Stimulated activated CD8-positive, alpha-beta memory T cell treated with anti-CD3 and anti-CD28 coated beads, Interleukin-4, amount 100 ng/mL, for 4 hours (primary cell): ENCODE measurements around the gene HSPB3.
"Not testable (repeated sequence)": the region's sequence is repeated elsewhere in the genome, so short reads cannot be mapped to it uniquely, and the experiment has no call there.

Source experiments
- DNase-seq, 2 donors: peaks; one replicate each; pipeline ENCODE4 v3.0.0-alpha.2; 2020; ENCODE audit warnings: low read depth in 2 of 2, low spot score in 1 of 2

HSPB3 gene

DNA sequence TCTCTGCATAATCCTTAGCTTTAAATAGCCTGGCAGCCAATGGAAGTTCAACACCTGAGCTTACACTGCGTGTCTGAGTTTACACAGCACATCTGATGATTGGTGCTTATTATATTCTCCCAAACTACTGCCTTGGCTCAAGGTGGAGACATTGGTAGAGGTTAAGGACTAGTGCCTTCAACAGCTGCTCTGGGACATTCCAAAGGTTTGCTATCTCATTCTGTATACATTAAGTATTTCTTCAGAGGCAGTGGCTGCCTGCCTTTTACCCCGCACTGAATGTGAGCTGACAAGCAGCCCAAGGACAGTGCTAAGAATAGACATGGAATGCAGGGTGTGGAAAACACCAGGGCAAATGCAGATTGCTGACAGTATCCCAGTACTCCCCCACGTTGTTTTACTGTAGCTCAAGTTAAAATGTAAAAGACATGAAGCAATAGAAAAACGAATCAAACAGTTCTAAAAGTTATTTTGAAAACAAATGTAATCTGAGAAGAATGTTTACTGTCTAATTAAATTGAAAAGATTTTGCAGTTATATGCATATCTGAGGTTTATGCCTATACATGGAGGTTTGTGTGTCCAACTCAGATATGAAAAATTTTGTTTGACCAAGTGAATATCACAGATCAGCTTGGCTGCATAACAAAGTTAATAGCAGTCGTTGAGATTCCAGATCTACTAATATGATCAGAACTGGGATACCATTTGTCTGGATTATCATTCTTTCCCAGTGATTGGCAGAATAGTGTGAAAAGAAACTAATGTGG, 1.8 kb downstream of the HSPB3 start:
- DNase-seq: no peak

DNA sequence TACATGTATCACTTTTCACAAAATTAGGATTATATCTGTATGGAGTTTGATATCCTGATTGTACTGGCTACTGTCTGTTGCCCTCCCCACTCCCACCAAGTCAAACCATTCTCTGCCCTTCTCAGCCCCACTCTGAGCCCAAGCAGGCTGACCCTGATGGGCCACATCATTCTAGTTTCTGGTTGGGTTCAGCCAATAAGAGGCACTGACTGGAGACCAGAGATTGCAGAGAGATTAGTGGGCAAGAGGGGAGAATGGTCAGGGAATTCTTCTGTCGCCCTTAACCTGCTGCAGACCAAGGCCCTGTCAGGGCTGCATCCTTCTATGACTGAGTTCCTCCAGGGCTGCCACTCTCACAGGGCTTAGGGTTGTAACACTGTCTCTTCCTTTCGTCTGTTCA, 2.7 kb downstream of the HSPB3 start:
- no peak for DNase-seq

DNA sequence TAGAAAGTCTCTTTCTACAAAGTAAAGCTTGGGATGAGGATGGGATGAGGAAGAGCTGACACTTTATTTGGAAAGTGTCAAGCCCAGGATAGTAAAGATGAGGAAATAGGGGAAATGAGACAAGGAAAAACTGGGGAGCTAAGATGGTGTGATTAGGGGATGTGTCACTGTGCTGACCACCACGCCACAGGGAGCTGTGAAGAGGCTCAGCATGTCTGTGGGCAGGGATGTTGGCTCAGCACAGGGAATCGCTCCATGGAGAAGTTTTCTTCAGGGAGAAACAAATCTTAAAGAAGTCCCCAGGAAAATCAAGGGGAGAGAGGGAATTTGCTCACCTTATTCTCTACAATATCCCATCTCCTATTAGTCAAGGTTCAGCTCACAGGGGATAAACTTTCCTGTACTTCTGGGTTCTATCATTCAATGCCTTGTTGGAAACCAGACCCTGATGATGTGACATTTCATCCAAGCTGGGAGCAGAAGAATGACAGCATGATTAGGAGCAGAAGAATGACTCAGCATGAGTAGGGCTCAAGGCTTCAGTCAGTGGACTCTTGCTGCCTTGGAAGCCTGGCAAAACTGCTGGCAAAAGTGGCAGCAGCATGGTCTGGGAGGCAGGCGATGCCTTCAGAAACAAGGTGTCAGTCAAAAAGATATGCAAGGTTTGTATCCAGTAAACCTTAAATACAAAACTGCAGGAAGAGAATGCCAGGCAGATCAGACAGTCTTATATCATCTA, 4.9 kb downstream of the HSPB3 start:
- DNase-seq: no peak

DNA sequence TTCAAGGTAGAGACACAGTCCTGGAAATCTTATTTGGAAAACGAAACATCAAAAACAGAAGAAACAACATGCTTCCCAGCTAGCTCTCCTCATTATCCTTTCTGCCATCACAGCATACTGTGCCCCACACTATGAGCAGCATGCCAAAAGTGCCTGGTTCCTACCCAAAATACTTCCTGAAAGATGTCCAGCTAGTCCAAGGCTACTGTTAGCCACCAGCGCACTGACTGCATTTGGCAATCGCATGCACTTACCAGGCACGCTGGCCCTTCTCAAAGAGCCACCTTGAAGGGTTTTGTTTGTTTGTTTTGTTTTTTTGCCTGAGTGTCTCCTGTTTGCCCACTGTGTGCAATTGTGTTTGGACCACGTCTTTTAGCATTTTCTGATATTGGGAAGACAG, 6.8 kb downstream of the HSPB3 start:
- DNase-seq: no peak

DNA sequence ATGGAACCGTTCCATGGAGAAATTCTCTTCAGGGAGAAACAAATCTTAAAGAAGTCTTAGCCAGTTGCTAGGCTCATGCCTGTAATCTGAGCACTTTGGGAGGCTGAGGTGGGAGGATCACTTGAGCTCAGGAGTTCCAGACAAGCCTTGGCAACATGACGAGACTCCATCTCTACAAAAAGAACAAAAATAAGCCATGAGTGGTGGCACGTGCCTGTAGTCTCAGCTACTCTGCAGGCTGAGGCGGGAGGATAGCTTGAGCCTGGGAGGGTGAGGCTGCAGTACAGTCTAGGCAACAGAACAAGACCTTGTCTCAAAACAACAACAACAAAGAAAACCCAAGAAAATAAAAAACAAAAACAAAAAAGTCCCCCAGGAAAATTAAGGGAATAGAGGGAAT, 8.2 kb downstream of the HSPB3 start:
- DNase-seq: no peak

DNA sequence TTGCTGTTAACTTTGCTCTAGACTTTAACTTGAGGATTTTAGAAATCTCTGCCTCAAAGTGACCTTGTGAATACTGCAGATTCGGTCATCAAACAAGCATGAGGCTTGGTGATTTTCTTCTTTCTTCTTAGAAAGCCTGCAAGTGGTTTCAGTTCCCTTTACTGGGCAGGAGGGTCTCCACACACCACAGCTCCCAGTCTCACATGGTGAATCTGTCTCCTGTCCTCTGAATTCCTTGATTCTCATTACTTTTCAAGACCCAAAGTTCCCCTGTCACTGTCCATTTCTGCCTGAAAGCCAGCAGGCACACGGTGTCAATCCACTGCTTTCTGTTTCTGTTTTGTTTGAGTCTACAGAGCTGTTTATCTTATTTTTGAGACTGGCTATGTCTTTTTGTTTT, 14.1 kb downstream of the HSPB3 start:
- no peak for DNase-seq

DNA sequence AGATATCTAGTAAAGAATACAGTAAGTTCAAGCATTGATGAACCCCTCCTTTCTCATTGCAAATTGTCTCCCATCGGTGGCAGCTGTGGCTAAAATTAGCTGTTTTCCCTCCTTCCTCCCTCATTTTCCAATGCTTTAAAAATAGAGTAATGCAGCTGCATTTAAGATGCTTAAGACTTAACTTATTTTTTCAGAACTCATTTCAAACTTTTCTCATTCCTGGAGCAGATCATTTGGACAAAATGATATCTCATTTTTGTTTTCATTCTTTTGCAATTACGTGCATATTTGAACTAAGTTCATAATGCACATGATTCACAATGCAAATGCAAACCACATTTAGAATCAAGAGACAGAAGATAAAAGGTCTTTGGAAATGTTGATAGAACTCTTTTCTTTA, 14.6 kb downstream of the HSPB3 start:
- no peak for DNase-seq

DNA sequence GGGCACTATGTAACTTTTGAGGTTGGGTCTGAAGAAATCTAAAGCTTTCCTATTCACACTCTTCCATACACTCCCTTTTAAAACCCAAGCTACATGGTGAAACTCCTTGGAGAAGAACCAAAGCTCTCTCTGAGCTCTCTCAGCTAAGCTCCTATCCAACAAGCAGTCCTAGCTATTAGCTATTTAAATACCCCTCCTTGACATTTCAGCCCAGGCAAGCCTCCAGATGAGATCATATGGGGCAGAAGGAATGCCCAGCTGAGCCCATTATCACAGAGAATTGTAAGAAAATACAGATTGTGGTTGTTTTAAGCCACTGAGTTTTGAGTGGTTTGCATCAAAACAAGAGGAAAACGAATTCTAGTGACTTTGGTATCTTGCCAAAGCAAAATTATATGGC, 15.2 kb downstream of the HSPB3 start:
- DNase-seq: no peak

DNA sequence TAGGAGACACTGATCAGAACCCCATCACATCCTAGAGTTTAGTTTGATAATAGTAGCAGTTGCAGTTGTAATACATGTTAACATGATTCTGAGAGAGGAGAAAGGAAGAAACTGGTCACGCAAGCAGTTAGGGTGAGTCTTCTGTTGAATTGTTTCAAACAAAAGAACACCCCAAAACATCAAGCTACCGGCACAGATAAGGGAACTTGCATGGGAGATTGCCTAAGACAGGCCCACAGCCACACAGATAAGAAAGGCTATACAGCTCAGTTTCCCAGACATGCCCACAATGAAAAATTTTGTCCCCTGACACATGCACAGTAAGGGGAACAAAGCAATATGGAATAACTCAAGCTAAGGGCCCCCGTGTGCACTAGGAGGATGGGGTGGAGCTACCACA, 15.9 kb downstream of the HSPB3 start:
- no peak for DNase-seq

DNA sequence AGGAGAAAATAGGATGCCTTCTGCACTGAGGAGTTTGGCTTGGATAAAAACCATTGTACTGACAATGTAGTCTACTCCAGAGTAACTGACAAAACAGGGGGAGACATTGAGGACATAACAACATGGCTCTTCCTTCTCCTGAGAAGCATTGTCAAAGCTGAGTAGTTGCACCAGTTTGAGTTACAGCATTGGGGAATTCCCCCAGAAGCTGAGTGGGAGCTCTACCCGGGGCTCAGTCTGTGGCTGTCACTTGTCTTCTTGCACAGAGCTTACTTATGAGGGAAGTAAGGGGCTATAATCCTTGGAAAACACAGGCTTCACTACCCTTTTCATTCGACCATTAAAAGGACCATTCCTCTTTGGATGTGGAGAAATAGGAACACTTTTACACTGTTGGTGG, 21.2 kb downstream of the HSPB3 start:
- no peak for DNase-seq

DNA sequence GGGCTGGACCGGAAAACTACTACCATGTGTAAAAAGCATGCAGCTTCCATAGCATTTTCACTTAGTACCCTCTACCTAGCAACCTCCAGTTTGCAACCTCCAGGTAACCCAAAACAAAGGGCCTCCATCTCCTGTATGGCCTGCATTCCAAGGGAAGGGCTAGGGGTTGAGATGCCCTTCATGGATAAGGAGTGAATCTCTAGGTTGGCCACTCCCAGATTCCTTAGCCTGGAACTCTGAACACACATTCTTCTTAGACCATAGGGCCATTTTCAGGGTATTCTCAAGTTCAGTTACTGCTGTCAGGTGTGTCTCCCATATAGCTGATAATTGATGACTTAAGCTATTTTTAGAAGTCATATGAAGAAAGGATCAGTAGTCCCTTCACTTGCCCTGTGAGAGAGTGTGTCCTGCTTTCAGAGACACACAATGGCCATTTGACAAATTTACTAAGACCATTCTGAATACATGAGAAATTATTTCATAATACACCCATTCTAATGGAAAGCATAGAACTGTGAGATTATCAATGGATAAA, 22.5 kb downstream of the HSPB3 start:
- no peak for DNase-seq

DNA sequence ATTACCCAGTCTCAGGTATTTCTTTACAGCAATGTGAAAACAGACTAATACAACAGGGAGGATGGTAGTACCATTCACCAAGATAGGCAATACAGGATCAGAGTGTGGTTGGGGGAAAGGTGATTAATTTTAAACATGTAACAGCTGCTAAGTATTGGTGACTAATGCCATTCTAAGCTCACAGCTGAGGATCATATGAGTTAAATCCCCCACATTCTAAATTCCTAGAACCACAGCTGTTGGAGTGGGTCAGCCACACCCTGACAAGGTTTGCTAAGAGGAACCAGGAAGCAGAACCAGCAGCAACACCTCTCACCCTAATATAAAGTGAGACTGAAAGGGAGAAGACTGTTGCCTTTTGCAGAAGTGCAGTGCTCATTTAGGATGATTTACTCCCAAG, 24.8 kb downstream of the HSPB3 start:
- DNase-seq: no peak

DNA sequence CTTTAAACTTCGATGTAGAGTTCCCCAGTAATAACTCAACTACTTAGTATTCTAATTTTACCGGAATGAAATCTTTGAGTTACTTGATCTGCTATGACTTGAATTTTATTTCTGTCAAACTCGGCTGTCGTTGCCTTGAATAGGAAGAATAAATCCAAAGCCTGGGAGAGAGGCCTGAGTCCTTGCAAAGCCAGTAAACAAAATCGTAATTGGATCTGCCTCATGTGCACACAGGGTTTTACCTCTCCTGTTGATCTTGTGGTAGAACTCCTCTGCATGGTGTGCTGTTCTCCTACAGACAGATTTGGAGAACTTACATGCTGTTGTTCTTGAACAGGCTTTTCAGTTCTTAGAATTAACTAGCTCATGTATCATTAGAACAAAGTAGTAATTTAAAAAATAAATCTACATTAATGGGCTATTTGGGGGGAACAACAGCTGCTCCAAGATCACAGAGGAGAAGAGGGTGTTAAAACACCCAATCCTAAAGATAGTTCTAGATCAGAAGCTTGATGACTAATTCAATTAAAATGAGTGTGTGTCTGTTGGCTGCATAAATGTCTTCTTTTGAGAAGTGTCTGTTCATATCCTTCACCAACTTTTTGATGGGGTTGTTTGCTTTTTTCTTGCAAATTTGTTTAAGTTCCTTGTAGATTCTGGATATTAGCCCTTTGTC, 28.9 kb downstream of the HSPB3 start:
- DNase-seq: no peak

DNA sequence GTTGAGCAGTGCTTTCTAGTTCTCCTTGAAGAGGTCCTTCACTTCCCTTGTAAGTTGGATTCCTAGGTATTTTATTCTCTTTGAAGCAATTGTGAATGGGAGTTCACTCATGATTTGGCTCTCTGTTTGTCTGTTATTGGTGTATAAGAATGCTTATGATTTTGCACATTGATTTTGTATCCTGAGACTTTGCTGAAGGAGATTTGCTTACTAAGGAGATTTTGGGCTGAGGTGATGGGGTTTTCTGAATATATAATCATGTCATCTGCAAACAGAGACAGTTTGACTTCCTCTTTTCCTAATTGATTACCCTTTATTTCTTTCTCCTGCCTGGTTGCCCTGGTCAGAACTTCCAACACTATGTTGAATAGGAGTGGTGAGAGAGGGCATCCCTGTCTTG, 30.2 kb downstream of the HSPB3 start:
- DNase-seq: not testable (repeated sequence)

DNA sequence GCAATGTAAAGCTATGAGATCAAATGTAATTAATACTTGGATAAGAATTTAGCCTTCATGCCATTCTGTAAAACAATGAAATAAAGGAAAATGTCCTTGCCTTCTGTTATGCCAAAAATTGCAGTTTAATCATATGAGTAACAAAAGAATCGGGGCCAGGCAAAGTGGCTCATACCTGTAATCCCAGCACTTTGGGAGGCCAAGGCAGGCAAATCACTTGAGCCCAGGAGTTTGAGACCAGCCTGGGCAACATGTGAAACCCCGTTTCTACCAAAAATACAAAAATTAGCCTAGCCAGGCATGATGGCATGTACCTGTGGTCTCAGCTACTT, 34.1 kb downstream of the HSPB3 start:
- DNase-seq: not testable (repeated sequence)

DNA sequence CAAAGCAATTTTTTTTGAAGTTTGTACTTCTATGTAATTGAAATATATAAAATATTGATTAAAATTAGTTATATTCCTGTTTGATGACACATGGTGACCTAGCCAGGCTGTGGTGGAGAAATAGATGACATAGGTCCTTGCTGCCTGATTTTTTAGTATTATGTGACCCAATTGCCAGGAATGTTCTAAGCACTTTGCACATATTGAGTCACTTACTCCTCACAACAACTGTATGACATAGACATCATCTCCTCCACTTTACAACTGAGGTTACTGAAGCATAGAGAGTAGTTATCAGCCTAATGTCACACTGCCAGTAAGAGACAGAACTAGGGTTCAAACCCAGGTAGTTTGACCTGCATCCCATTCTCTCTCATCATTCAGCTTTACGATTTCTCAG, 35.8 kb downstream of the HSPB3 start:
- no peak for DNase-seq

DNA sequence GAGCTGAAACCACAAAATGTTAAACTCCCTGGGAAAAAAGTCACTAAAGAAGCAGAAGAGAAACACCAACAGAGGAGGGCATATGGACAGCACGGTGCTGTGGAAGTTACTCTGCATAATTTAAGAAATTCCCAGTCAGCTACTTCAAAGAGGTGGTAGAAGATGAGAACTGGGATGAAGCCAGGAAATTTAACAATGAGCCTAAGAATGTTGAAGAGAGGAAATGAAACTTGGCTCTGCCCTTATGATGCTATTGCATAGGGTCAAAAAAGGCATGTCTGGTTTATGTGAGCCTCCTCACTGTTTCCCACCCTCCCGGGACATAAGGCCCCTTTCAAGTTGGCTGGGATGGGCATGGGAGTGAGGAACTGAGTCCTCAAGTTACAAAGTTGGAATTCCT, 36.7 kb downstream of the HSPB3 start:
- no peak for DNase-seq

DNA sequence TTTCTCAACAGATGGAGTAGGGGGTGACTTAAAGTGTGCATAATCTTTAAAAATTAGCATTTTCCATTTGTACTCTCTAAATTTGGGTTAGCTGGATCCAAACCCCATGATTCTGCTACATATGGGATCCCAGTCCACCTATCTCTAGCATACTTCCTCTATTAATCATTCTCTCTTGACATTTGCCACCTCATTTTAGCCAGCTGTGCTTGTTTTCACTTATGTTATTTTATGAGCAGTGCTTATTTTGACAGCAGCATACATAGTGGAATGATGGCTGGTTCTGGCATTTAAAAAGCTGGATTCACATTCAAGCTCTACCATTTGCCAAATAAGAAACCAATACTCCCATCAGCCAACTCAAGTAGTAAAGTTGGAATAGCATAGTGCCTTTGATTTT, 39.5 kb downstream of the HSPB3 start:
- no peak for DNase-seq
